Activated CD8-positive, alpha-beta T cell treated with anti-CD3 and anti-CD28 coated beads for 36 hours (primary cell): Measurements from ENCODE around the gene CFAP97D2. TPM values are rescaled to one million over a fixed set of nuclear protein-coding genes. Genes with fewer than 3 reads are reported as not detected.

ENCODE experiments used
- ATAC-seq: fragments of 200-7000 bp; cut with Tn5 transposase; one replicate; pipeline ENCODE4 v1.10.0; 2021; ENCODE audit warnings: mild to moderate bottlenecking, moderate library complexity
- CTCF ChIA-PET: fragments of 350-600 bp; sonication (Branson Sonifier 250); formaldehyde crosslinking; loops from one replicate; lab custom pipeline; 2021; ENCODE audit warnings: antibody characterized with exemption; lab: Charles Lee
- POLR2A ChIA-PET: fragments of 350-600 bp; sonication (Branson Sonifier 250); formaldehyde crosslinking; loops from one replicate; lab custom pipeline; 2021; ENCODE audit warnings: antibody characterized with exemption; lab: Charles Lee
- DNase-seq: peaks from one replicate; pipeline ENCODE4 v3.0.0-alpha.2; 2020
- H3K27ac Mint-ChIP-seq: one replicate; pipeline ENCODE4 v1.8.0; 2021; ENCODE audit warnings: mild to moderate bottlenecking, mixed read lengths
- H3K27me3 Mint-ChIP-seq: one replicate; pipeline ENCODE4 v1.8.0; 2021; ENCODE audit warnings: mixed read lengths
- H3K36me3 Mint-ChIP-seq: one replicate; pipeline ENCODE4 v1.8.0; 2021; ENCODE audit warnings: low read depth, mixed read lengths
- H3K4me1 Mint-ChIP-seq: one replicate; pipeline ENCODE4 v1.8.0; 2021; ENCODE audit warnings: low read depth, mixed read lengths
- H3K4me3 Mint-ChIP-seq: one replicate; pipeline ENCODE4 v1.8.0; 2021; ENCODE audit warnings: mild to moderate bottlenecking, moderate library complexity, mixed read lengths
- H3K9me3 Mint-ChIP-seq: one replicate; pipeline ENCODE4 v1.8.0; 2021; ENCODE audit warnings: mixed read lengths
- intact Hi-C: fragments of 100-400 bp; cut with micrococcal nuclease; formaldehyde crosslinking; loops from one replicate; pipeline ENCODE4 v1.10.0; 2022
- total RNA-seq, 2 experiments: library from RNA; stranded (reverse); gene quantifications; one replicate each; pipeline ENCODE4 v1.2.3, GENCODE V29; 2021
- TF ChIP-seq, protein P1 (sequence below): fragments of 200-600 bp; IDR thresholded peaks from one replicate; pipeline ENCODE4 v1.8.0; 2022; ENCODE audit warnings: antibody characterized with exemption, mild to moderate bottlenecking

The CFAP97D2 gene
- total RNA-seq, 2 experiments from 2014 or later, result not detected

DNA sequence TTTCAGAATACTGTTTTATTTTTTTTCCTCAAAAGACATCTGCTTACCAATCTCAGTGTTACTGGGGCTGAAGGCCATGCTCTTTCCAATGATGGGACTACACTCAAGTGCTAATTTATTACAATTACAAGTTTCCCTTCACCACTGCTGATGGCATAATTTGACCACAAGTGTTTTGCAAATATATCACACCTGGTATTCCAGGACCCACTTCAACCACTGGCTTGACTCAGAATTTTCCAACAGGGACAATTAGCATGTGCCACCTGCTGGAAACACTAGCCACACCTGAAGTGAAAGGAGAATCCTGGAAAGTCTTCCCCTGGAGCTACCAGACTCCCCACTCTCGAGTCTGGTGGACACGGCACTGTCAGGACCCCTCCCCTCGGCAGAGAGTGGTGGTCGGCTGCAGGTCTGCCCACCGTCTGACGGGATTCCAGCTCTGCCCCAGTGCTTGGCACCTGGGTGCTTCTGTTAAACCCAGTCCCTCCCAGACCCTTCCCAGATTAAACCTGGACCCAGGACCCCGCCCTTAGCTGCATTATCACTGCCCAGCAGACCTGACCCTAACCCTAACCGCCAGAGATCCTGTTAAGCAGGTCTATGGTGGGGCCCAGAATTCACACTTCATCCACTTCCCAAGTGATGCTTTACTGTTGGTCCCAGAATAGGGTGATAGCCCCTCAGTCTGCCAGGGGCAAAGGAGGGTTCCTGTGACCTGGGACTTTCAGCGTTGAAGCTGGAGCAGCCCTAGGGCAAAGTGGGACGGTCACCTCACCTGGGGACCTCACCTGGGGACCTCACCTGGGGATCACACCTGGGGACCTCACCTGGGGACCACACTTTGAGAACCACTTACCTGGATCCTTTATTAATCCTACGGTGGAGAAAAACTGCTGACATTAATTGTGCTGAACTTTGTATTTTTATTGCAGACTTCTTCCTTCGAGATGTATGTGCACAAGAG is 29.0 kb upstream of the CFAP97D2 start:
- H3K27me3 Mint-ChIP-seq, result no peaks in the 10 kb centered on the region
- H3K36me3 Mint-ChIP-seq, result no peaks in the 10 kb centered on the region
- peak overlapping the region; percentile 89 for H3K27ac Mint-ChIP-seq
- CTCF ChIA-PET, result interaction anchor here (1.5 to 1.9 kb wide), 2 partner anchors 10 to 76 kb away, joined by 3 to 5 read pairs; no protein-coding TSS in a partner anchor
- no peak overlapping the region for H3K4me3 Mint-ChIP-seq
- H3K4me1 Mint-ChIP-seq, result peaks cover 87% of the 10 kb centered on the region
- intact Hi-C loops, result no loop called here
- DNase-seq, result no peak
- no peak for ATAC-seq
- TF ChIP-seq, protein P1, sequence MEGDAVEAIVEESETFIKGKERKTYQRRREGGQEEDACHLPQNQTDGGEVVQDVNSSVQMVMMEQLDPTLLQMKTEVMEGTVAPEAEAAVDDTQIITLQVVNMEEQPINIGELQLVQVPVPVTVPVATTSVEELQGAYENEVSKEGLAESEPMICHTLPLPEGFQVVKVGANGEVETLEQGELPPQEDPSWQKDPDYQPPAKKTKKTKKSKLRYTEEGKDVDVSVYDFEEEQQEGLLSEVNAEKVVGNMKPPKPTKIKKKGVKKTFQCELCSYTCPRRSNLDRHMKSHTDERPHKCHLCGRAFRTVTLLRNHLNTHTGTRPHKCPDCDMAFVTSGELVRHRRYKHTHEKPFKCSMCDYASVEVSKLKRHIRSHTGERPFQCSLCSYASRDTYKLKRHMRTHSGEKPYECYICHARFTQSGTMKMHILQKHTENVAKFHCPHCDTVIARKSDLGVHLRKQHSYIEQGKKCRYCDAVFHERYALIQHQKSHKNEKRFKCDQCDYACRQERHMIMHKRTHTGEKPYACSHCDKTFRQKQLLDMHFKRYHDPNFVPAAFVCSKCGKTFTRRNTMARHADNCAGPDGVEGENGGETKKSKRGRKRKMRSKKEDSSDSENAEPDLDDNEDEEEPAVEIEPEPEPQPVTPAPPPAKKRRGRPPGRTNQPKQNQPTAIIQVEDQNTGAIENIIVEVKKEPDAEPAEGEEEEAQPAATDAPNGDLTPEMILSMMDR, result no peak
- POLR2A ChIA-PET, result interaction anchor here (0.7 to 2.1 kb wide), 6 partner anchors 7 to 82 kb away, joined by 3 to 5 read pairs (median 3); no protein-coding TSS in a partner anchor
- peaks cover 5% of the 10 kb centered on the region for H3K9me3 Mint-ChIP-seq

GRCh38 chr13:114151031-114151430 is 28.0 kb upstream of the CFAP97D2 start:
- H3K9me3 Mint-ChIP-seq, result peaks cover 5% of the 10 kb centered on the region
- ChIA-PET CTCF (interaction anchor here (0.6 to 1.9 kb wide), 4 partner anchors 8 to 1577 kb away, joined by 3 to 5 read pairs (median 4); no protein-coding TSS in a partner anchor), POLR2A (interaction anchor here (0.7 to 2.2 kb wide), 8 partner anchors 8 to 41 kb away, joined by 3 to 8 read pairs (median 4); no protein-coding TSS in a partner anchor)
- peaks cover 77% of the 10 kb centered on the region for H3K4me1 Mint-ChIP-seq
- TF ChIP-seq, protein P1, result no peak
- H3K27ac Mint-ChIP-seq, result peak overlapping the region; percentile 77
- DNase-seq (no peak), ATAC-seq (no peak)
- intact Hi-C loops, result no loop called here
- H3K27me3 Mint-ChIP-seq, result no peaks in the 10 kb centered on the region
- H3K4me3 Mint-ChIP-seq, result peak overlapping the region; percentile 31
- H3K36me3 Mint-ChIP-seq, result no peaks in the 10 kb centered on the region

DNA sequence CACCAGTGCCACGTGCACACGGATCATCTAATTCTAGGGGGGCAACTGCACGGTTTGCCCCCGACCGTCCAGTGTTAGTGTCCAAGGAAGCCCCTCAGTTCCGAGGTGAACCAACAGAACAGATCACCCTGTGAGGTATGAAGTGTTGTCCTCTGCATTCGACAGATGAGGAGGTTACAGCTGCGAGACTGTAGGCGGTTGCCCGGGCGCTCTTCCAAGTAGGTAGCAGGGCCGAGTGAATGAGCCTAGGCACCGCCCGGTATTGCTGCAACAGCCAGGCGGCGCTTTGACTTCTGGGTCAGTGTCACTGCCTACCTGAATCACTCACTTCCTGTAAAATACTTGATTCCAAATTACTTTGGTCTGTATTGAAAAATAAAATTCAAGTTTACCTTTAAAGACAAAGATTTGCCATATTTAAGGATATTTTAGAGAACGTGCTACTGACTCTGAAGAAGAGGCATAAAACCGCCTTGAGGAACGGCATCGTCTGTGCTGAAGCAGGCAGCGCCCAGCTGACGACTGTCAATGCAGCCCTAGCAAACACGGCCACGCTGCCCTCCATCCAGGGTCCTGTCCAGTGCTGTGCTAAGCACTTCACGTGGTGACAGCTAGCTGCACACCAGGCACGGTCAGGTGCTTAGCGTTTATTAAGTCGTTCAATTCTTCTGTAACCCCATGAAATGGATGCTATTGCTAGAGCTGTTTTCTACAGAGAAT is 27.3 kb upstream of the CFAP97D2 start:
- Mint-ChIP-seq H3K9me3 (peaks cover 5% of the 10 kb centered on the region), H3K27me3 (no peaks in the 10 kb centered on the region), H3K27ac (peak overlapping the region; percentile 77), H3K36me3 (no peaks in the 10 kb centered on the region), H3K4me1 (peaks cover 75% of the 10 kb centered on the region), H3K4me3 (peak overlapping the region; percentile 31)
- TF ChIP-seq, protein P1, result no peak
- intact Hi-C loops, result no loop called here
- ChIA-PET POLR2A (interaction anchor here (1.0 to 2.2 kb wide), 8 partner anchors 9 to 42 kb away, joined by 3 to 8 read pairs (median 4); no protein-coding TSS in a partner anchor), CTCF (interaction anchor here (0.6 to 1.9 kb wide), 4 partner anchors 9 to 1577 kb away, joined by 3 to 5 read pairs (median 4); no protein-coding TSS in a partner anchor)
- DNase-seq, result peak; percentile 72
- ATAC-seq, result peak; percentile 20

- no peaks in the 10 kb centered on the region for H3K27me3 Mint-ChIP-seq
- DNase-seq, result no peak
- POLR2A ChIA-PET, result interaction anchor here (1.0 to 2.2 kb wide), 4 partner anchors 10 to 26 kb away, joined by 3 to 8 read pairs (median 5); no protein-coding TSS in a partner anchor
- no peak for ATAC-seq
- peaks cover 71% of the 10 kb centered on the region for H3K4me1 Mint-ChIP-seq
- intact Hi-C loops, result no loop called here
- no peak overlapping the region for H3K4me3 Mint-ChIP-seq
- TF ChIP-seq, protein P1, result no peak
- peaks cover 5% of the 10 kb centered on the region for H3K9me3 Mint-ChIP-seq
- CTCF ChIA-PET, result interaction anchor here (1.3 to 1.9 kb wide), 2 partner anchors 9 to 74 kb away, joined by 5 read pairs; no protein-coding TSS in a partner anchor
- H3K27ac Mint-ChIP-seq, result no peak overlapping the region
- H3K36me3 Mint-ChIP-seq, result no peaks in the 10 kb centered on the region
These were observed 26.8 kb upstream of the CFAP97D2 start for GRCh38 chr13:114152285-114152645.
